C4-2B (cell line): ENCODE results near the gene ZNF225.

Experiments used
- ZFX ChIP-seq: fragments of 450-650 bp; IDR thresholded peaks from 2 replicates; pipeline ENCODE4 v1.6.1; 2017
- TF ChIP-seq, protein P1 (sequence below): fragments of 450-650 bp; conservative IDR thresholded peaks from 2 replicates; pipeline ENCODE4 v1.5.1; 2017; ENCODE audit warnings: mild to moderate bottlenecking

DNA sequence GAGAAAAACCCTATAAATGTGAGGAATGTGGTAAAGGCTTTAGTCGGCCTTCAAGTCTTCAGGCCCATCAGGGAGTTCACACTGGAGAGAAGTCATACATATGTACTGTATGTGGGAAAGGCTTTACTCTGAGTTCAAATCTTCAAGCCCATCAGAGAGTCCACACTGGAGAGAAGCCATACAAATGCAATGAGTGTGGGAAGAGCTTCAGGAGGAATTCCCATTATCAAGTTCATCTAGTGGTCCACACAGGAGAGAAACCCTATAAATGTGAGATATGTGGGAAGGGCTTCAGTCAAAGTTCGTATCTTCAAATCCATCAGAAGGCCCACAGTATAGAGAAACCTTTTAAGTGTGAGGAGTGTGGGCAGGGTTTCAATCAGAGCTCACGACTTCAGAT is 63.4 kb downstream of the ZNF225 start:
- TF ChIP-seq, protein P1, sequence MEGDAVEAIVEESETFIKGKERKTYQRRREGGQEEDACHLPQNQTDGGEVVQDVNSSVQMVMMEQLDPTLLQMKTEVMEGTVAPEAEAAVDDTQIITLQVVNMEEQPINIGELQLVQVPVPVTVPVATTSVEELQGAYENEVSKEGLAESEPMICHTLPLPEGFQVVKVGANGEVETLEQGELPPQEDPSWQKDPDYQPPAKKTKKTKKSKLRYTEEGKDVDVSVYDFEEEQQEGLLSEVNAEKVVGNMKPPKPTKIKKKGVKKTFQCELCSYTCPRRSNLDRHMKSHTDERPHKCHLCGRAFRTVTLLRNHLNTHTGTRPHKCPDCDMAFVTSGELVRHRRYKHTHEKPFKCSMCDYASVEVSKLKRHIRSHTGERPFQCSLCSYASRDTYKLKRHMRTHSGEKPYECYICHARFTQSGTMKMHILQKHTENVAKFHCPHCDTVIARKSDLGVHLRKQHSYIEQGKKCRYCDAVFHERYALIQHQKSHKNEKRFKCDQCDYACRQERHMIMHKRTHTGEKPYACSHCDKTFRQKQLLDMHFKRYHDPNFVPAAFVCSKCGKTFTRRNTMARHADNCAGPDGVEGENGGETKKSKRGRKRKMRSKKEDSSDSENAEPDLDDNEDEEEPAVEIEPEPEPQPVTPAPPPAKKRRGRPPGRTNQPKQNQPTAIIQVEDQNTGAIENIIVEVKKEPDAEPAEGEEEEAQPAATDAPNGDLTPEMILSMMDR: no peak
- no peak for TF ChIP-seq ZFX
